ENCODE data around the gene ASB7.

- TF ChIP-seq CTCF (conservative IDR thresholded peaks at IDR 0.05 in 1 of 2, IDR thresholded peaks at IDR 0.05 in 1 of 2; ENCODE audit: low read depth in 1 of 2, low read length in 2 of 2): no peak
- TF ChIP-seq EZH2 (IDR thresholded peaks at IDR 0.05; ENCODE audit: low read length, missing control alignments): no peak
These were observed 43.3 kb downstream of the ASB7 start for GRCh38 chr15:100645671-100646070.
